ENCODE results near the gene EFNA2. TPM values are rescaled to one million over a fixed set of nuclear protein-coding genes. Genes with fewer than 3 reads are reported as not detected.

The EFNA2 gene
- total RNA-seq, 2 experiments from 2014 or later = not detected

- peaks cover 58% of the 10 kb centered on the region for H3K4me1 Mint-ChIP-seq
- POLR2A ChIA-PET = interaction anchor here (1.8 to 7.3 kb wide), 2 partner anchors 10 to 14 kb away, joined by 5 to 119 read pairs; partner anchors contain the start of gene CIRBP
- CTCF ChIA-PET = interaction anchor here (1.1 kb wide), 1 partner anchor 13 kb away, joined by 4 read pairs; no protein-coding TSS in a partner anchor
- peaks cover 56% of the 10 kb centered on the region for H3K36me3 Mint-ChIP-seq (ENCODE audit: low read depth)
- peak overlapping the region; percentile 14 for H3K4me3 Mint-ChIP-seq
- H3K27ac Mint-ChIP-seq = peak overlapping the region; percentile 98
- DNase-seq = no peak
- H3K27me3 Mint-ChIP-seq = no peaks in the 10 kb centered on the region
- no peaks in the 10 kb centered on the region for H3K9me3 Mint-ChIP-seq
Measured at GRCh38 chr19:1257475-1258162, 28.1 kb upstream of the EFNA2 start.

DNA sequence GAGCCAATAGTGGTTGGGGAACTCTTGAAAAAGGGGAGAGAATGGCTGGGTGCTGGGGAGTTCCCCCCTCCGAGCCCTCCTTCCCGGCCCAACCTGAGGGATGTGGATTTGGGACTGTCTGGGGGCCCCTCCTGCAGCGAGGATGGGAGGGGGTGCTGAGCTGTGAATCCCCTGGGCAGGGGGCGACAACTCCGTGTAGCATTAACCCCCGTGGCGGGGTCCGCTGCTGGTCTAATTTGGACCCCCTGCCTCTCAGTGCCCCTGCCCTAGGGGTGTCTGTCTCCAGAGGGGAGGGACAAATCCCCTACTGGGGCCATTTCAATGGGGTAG is 27.5 kb upstream of the EFNA2 start:
- H3K27me3 Mint-ChIP-seq = no peaks in the 10 kb centered on the region
- H3K36me3 Mint-ChIP-seq (ENCODE audit: low read depth) = peaks cover 56% of the 10 kb centered on the region
- H3K27ac Mint-ChIP-seq = peak overlapping the region; percentile 98
- no peaks in the 10 kb centered on the region for H3K9me3 Mint-ChIP-seq
- DNase-seq = no peak
- peaks cover 61% of the 10 kb centered on the region for H3K4me1 Mint-ChIP-seq
- POLR2A ChIA-PET = interaction anchor here (1.8 to 7.3 kb wide), 2 partner anchors 9 to 15 kb away, joined by 5 to 119 read pairs; partner anchors contain the start of gene CIRBP
- H3K4me3 Mint-ChIP-seq = peak overlapping the region; percentile 86
- CTCF ChIA-PET = interaction anchor here (0.6 to 1.1 kb wide), 3 partner anchors 14 to 736 kb away, joined by 3 to 4 read pairs (median 3); no protein-coding TSS in a partner anchor

- DNase-seq = no peak
- H3K27me3 Mint-ChIP-seq = no peaks in the 10 kb centered on the region
- ChIA-PET CTCF (interaction anchor here (0.6 to 11.2 kb wide), 4 partner anchors 14 to 737 kb away, joined by 3 to 412 read pairs (median 4); no protein-coding TSS in a partner anchor), POLR2A (interaction anchor here (1.2 to 7.3 kb wide), 4 partner anchors 9 to 192 kb away, joined by 5 to 119 read pairs (median 5); partner anchors contain the start of genes ARHGAP45, CIRBP and FAM174C)
- H3K4me1 Mint-ChIP-seq = peaks cover 60% of the 10 kb centered on the region
- no peaks in the 10 kb centered on the region for H3K9me3 Mint-ChIP-seq
- H3K27ac Mint-ChIP-seq = peak overlapping the region; percentile 98
- H3K36me3 Mint-ChIP-seq (ENCODE audit: low read depth) = peaks cover 50% of the 10 kb centered on the region
- peak overlapping the region; percentile 86 for H3K4me3 Mint-ChIP-seq
Measured at GRCh38 chr19:1258707-1259205, 26.9 kb upstream of the EFNA2 start.

- Mint-ChIP-seq H3K9me3 (no peaks in the 10 kb centered on the region), H3K4me3 (peak overlapping the region; percentile 86), H3K4me1 (peaks cover 58% of the 10 kb centered on the region), H3K27me3 (no peaks in the 10 kb centered on the region), H3K27ac (peak overlapping the region; percentile 98), H3K36me3 (ENCODE audit: low read depth) (peaks cover 50% of the 10 kb centered on the region)
- CTCF ChIA-PET = interaction anchor here (0.8 to 11.2 kb wide), 2 partner anchors 14 to 18 kb away, joined by 3 to 412 read pairs; partner anchors contain the start of gene ATP5F1D
- POLR2A ChIA-PET = interaction anchor here (1.0 to 10.9 kb wide), 6 partner anchors 7 to 192 kb away, joined by 3 to 162 read pairs (median 16); partner anchors contain the start of genes ARHGAP45, CIRBP and FAM174C
- peak; percentile 83 for DNase-seq
Measured at GRCh38 chr19:1259206-1259875, 26.3 kb upstream of the EFNA2 start.

GRCh38 chr19:1259876-1260748 is 25.6 kb upstream of the EFNA2 start:
- ChIA-PET CTCF (interaction anchor here (0.8 to 11.2 kb wide), 2 partner anchors 15 to 19 kb away, joined by 3 to 412 read pairs; partner anchors contain the start of gene ATP5F1D), POLR2A (interaction anchor here (1.0 to 10.9 kb wide), 9 partner anchors 8 to 193 kb away, joined by 3 to 162 read pairs (median 5); partner anchors contain the start of genes ARHGAP45, CIRBP and FAM174C)
- Mint-ChIP-seq H3K27me3 (no peaks in the 10 kb centered on the region), H3K4me1 (peaks cover 55% of the 10 kb centered on the region), H3K9me3 (no peaks in the 10 kb centered on the region), H3K4me3 (peak overlapping the region; percentile 93), H3K36me3 (ENCODE audit: low read depth) (peaks cover 43% of the 10 kb centered on the region), H3K27ac (peak overlapping the region; percentile 98)
- peak; percentile 70 for DNase-seq

GRCh38 chr19:1260749-1261537 is 24.7 kb upstream of the EFNA2 start:
- H3K4me1 Mint-ChIP-seq = peaks cover 58% of the 10 kb centered on the region
- CTCF ChIA-PET = interaction anchor here (11.2 kb wide), 1 partner anchor 16 kb away, joined by 412 read pairs; no protein-coding TSS in a partner anchor

GRCh38 chr19:1261538-1261797 is 24.2 kb upstream of the EFNA2 start:
- CTCF ChIA-PET = interaction anchor here (11.2 kb wide), 1 partner anchor 17 kb away, joined by 412 read pairs; no protein-coding TSS in a partner anchor
- H3K9me3 Mint-ChIP-seq = no peaks in the 10 kb centered on the region
- DNase-seq = no peak
- H3K27ac Mint-ChIP-seq = peak overlapping the region; percentile 94
- H3K4me1 Mint-ChIP-seq = peaks cover 58% of the 10 kb centered on the region
- H3K4me3 Mint-ChIP-seq = peak overlapping the region; percentile 93
- peaks cover 34% of the 10 kb centered on the region for H3K36me3 Mint-ChIP-seq (ENCODE audit: low read depth)
- no peaks in the 10 kb centered on the region for H3K27me3 Mint-ChIP-seq
- POLR2A ChIA-PET = interaction anchor here (1.1 to 10.9 kb wide), 6 partner anchors 6 to 47 kb away, joined by 3 to 162 read pairs (median 18); partner anchors contain the start of gene CIRBP

More at GRCh38 chr19:1260749-1261537, 24.7 kb upstream of the EFNA2 start:
- Mint-ChIP-seq H3K36me3 (ENCODE audit: low read depth) (peaks cover 38% of the 10 kb centered on the region), H3K27me3 (no peaks in the 10 kb centered on the region), H3K9me3 (no peaks in the 10 kb centered on the region), H3K4me3 (peak overlapping the region; percentile 93), H3K27ac (peak overlapping the region; percentile 98)
- POLR2A ChIA-PET = interaction anchor here (1.0 to 10.9 kb wide), 7 partner anchors 7 to 47 kb away, joined by 3 to 162 read pairs (median 8); partner anchors contain the start of gene CIRBP
- DNase-seq = peak; percentile 98

- Mint-ChIP-seq H3K4me3 (peak overlapping the region; percentile 93), H3K36me3 (ENCODE audit: low read depth) (peaks cover 31% of the 10 kb centered on the region), H3K27ac (peak overlapping the region; percentile 94), H3K4me1 (peaks cover 58% of the 10 kb centered on the region), H3K9me3 (no peaks in the 10 kb centered on the region), H3K27me3 (no peaks in the 10 kb centered on the region)
- ChIA-PET CTCF (interaction anchor here (11.2 kb wide), 1 partner anchor 17 kb away, joined by 412 read pairs; no protein-coding TSS in a partner anchor), POLR2A (interaction anchor here (0.6 to 10.9 kb wide), 7 partner anchors 6 to 48 kb away, joined by 3 to 162 read pairs (median 8); partner anchors contain the start of genes CIRBP and FAM174C)
- no peak for DNase-seq
Measured at GRCh38 chr19:1261798-1262622, 23.7 kb upstream of the EFNA2 start.

DNA sequence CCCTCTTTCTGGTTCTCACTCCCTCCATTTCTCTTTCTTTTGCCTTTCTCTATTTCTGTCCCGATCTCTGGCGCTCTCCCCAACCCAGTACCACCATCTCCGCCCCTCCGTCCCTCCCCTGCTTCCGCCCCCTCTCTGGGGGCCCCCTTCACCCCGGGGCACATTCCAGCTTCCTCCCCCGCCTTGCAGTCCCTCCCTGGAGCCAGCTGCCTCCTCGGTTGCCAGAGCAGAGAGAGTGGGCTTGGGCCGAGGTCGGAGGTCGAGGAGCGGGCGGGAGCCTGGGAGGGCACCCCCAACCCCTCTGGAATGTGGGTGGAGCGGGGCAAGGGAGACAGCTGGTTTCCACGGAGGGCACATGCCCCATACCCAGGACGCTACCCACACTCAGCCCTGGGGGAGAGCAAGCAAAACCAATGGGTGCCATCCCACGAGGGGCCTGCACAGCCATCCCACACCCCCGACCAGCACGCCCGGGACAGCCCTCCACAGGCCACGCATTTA is 23.0 kb upstream of the EFNA2 start:
- H3K36me3 Mint-ChIP-seq (ENCODE audit: low read depth) = peaks cover 26% of the 10 kb centered on the region
- H3K27ac Mint-ChIP-seq = no peak overlapping the region

GRCh38 chr19:1263188-1263587 is 22.5 kb upstream of the EFNA2 start:
- POLR2A ChIA-PET = interaction anchor here (3.8 to 10.9 kb wide), 2 partner anchors 11 to 19 kb away, joined by 27 to 162 read pairs; no protein-coding TSS in a partner anchor
- Mint-ChIP-seq H3K4me3 (peak overlapping the region; percentile 41), H3K9me3 (no peaks in the 10 kb centered on the region), H3K27me3 (peaks cover 3% of the 10 kb centered on the region), H3K27ac (no peak overlapping the region), H3K4me1 (peaks cover 58% of the 10 kb centered on the region), H3K36me3 (ENCODE audit: low read depth) (peaks cover 21% of the 10 kb centered on the region)
- no peak for DNase-seq
- CTCF ChIA-PET = interaction anchor here (11.2 kb wide), 1 partner anchor 18 kb away, joined by 412 read pairs; no protein-coding TSS in a partner anchor

More for the DNA sequence above, 23.0 kb upstream of the EFNA2 start:
- Mint-ChIP-seq H3K9me3 (no peaks in the 10 kb centered on the region), H3K4me1 (peaks cover 60% of the 10 kb centered on the region), H3K4me3 (peak overlapping the region; percentile 24), H3K27me3 (peaks cover 3% of the 10 kb centered on the region)
- POLR2A ChIA-PET = interaction anchor here (3.8 to 10.9 kb wide), 2 partner anchors 10 to 18 kb away, joined by 27 to 162 read pairs; no protein-coding TSS in a partner anchor
- CTCF ChIA-PET = interaction anchor here (11.2 kb wide), 1 partner anchor 18 kb away, joined by 412 read pairs; no protein-coding TSS in a partner anchor
- no peak for DNase-seq
